HG02759 (cell line): ENCODE results near the gene TGM2.
"Not testable (repeated sequence)": the region's sequence is repeated elsewhere in the genome, so short reads cannot be mapped to it uniquely, and the experiment has no call there.

Experiments used
- ATAC-seq: cut with Tn5 transposase; IDR thresholded peaks from one replicate; pipeline ENCODE4 v1.9.1; 2021; ENCODE audit warnings: mild to moderate bottlenecking, moderate library complexity; ENCODE audit not compliant: unreplicated experiment

Gene TGM2

DNA sequence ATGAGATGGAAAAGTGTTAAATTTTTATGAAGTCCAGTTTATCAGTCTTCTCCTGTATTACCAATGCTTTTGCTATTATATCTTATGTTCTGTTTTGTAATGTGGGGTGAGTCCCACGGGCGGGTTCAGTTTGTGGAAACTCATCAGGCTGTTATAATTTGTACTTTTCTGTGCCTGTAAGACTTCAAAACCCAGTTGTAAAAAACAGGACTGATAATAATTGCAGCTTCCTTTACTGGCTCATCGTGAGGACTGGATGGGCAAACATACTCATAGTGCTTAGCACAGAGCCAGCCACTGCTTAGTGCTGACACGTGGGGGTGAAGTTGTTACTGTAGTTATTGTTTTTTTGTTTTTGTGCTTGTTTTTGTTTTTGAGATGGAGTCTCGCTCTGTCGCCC, 45.6 kb downstream of the TGM2 start:
- no peak for ATAC-seq

DNA sequence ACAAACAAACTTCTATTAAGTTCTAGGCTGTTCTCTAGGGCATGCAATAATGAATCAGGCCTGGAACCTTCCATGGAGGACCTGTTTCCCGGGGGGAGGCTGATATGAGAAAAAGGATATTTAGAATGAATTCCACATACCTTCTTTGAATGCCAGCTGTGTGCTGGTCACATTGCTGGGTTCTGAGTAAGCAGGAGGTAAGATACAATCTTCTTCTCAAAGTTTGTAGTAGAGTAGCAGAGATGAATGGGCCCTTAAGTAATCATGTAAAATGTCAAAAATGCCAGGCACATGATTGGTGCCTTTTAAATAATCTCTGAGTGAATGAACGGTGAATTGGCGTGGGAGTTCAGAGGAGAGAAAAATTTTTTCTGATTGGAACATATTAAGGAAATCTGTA, 47.4 kb downstream of the TGM2 start:
- ATAC-seq: no peak

DNA sequence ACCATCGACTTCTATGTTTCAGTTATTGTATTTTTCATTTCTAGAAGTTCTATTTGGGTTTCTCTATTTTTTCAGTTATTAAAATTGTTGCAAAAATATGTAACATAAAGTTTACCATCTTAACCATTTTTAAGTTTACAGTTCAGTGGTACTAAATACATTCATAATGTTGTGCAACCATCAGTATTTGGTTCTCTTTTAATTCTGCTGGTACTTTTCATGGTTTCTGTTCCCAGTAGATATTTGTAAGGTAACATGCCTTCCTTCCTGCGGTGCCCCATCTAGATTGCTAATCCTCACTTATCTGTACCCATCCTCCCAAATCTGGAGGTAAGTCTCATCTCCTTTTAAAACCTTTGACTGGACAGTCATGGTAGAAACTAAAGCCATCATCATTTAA, 47.9 kb downstream of the TGM2 start:
- no peak for ATAC-seq

DNA sequence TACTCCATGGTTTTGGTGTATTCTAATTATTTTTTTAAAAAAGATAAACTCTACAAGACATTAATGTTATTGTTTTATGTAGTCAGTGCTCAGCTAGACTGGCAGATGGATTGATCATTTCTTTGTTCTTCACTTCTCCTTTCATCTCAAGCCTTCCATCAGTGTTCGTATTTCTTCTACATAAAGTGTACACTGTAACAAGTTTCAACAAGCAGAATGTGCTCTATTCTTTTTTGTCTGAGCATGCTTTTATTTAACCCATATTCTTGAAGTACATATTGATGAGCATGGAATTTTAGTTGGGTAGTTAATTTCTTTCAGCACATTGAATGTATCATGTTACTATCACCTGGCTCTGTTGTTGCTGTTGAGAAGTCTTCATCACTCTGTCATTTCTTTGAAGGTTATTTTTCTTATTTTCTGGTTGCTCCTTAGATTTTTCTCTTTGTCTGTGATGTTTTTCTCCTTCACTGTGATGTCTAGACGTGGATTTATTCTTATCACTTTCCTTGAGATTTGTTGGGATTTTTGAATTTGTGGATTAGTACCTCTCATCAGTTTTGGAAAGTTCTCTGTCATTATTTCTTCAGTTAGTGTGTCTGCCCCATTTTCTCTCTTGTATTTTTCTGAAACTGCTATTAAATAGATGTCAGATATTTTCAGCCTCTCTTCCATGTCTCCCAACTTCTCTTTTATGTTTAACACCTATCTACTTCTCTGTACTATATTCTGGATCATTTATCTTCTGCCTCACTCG, 48.5 kb downstream of the TGM2 start:
- no peak for ATAC-seq

DNA sequence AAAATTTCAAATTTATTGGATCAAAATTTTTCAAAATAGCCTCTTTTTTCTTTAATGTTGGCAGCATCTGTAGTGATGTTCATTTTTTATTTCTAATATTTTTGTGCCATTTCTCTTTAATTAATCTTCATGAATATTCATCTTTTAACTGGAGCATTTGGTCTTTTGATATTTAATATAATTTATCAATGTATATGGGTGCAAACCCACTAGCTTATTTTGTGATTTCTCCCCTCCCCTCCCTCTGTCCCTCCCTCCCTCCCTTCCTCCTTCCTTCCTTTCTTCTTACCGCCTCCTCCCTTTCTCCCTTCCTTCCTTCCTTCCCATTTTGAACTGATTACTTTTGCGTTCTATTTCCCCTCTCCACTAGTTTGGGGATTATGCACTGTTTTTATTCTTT, 49.2 kb downstream of the TGM2 start:
- ATAC-seq: no peak

DNA sequence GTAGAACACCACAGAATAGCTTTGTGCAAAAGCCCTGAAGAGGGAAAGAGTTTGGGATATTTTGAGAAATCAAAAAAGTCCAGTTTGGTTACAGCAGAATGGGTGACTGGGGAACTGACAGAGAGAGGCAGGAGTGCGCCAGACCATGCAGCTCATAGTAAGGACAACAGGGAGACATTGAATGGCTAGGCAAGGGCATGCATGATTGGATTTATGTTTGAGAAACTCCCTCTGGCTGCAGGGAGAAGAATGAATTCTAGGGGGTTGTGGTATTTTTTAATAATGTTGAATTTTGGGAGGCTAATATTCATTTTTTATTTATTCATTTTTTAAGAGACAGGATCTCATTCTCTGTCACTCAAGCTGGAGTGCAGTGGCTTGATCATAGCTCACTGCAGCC, 49.9 kb downstream of the TGM2 start:
- ATAC-seq: no peak

DNA sequence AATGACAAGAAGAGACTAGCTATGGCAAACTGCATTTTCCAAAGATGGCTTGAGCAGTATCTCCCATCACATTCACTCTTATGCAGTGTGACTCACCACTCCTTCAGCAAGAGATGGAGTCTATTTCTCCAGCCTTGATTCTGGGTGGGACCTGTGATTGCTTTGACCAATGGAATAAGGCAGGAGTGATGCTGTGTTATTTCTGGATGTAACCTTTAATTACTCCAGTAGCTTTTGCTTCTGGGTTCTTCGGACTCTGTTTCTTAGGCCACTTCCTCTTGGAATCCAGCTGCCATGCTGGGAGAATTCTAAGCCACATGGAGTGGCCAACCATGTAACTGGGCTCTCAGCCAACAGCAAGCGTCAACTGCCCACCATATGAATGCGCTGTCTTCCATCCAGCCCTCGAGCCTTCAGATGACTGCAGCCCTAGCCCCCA, 50.7 kb downstream of the TGM2 start:
- no peak for ATAC-seq

DNA sequence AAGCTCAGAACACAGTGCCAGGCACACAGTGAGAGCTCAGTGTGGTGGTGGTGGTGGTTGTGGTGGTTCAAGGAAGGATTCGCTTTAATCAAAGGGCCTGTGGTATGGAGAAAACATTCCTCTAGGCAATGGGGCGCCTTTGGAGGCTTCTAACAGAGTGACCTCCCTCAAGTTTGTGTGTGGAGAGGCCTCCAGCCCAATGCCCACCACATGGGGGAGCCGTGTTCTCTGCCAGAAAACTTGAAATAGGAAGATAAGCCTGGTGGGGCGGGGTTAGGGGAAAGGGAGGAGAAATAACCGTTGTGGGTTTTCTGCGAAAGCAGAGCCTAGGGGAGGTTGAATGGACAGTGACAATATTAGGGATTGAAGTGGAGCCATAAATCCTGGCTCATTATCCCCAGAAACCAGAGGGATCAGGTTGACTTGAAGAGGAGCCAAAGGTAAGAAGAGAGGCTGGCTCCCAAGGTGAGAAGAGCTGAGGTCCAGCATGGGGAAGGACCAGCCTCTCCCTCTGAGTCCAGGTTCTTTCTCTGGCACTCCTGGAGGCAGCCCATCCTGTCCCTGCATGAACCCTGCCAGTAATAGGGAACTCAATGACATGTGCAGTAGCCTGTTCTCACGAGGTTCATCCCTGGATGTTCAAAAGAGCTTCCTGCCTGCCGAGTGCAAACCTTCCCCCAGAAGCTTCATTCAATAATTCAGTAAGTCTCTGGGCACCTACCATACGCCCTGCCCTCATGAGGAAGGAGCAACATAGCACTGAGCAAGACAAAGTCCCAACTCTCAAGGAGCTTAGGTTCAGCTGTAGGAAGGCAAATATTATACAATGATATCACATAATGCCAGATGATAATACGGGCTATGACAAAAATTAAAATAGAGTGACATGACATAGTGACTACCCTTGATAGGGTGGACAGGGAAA, 51.4 kb downstream of the TGM2 start:
- ATAC-seq: no peak

DNA sequence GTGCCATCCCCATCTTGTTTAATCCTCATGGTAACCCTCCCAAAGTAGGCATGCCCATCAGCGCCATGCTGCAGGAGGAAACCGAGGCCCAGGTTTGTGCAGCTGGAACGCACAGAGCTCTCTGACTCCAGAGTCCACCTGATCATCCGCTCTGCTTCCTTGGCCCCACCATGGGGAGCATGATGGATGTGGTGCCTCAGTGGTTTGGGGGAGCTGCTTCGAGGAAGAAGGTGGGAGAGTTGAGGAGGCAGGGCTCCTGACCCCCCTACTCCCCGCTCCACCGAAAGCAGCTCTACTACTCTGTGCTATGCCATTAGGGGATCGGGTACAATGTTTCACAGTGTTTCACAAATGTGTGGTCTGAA, 52.2 kb downstream of the TGM2 start:
- ATAC-seq: no peak

DNA sequence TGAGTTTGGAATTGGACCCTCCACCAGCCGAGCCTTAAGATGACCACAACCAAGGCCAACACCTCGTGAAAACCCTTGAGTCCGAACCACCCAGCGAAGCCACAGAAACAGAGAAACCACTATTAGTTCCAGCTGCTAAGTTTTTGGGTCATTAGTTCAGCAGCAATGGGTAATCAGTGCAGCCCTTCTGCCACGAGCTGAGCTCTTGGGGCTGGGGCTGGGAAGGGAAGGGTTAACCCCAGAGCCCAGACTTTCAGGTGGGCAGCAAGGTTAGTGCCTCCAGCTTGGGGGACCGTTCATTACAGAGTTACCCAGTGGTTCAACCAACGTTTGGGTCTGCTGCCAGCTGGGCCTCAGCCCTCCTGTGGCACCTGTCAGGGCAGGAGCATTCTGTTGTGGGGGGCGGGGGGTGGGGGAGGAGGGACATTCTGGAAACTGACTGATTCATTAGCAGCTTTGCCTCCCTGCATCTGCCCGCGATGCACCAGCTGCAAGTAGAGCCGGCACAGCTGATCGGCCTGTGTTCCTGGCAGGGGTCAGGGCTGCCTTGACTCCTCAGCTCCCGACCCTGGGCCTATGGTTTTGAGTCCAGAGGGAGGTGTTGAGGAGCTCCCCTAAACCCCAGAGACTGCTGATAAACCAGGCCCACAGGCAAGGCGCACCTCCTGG, 52.7 kb downstream of the TGM2 start:
- no peak for ATAC-seq

DNA sequence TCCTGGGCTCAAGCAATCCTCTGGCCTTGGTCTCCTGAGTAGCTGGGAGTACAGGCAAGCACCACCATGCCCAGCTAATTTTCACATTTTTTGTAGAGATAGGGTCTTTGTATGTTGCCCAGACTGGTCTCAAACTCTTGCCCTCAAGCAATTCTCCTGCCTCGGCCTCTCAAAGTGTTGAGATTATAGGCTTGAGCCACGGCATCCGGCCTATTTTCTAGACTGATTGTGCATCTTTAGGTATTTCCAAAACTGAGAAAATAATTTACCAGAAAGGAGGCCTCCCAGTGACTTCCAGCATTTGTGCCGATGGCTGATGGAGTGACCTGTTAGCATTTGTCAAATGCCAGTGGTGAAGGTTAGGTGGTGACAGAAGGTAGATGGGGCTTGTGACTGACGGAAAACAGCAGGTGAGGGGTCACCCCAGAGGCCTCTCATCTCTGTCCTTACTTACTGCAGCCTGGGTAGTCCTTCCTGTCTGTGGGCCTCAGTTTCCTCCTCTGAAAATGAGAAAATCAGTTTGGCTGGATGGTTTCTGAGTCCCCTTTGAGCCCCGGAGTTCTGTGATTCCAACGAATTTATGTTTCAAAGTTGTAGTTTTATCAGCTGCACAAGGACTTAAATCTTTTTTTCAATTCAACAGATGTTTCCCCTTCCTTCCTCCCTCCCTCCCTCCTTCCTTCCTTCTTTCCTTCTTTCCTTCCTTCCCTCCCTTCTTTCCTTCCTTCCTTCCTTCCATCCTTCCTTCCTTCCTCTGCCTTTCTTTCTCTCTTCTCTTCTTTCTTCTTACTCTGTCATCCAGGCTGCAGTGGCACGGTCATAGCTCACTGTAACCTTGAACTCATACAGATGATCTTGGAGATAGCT, 53.5 kb downstream of the TGM2 start:
- no peak for ATAC-seq

DNA sequence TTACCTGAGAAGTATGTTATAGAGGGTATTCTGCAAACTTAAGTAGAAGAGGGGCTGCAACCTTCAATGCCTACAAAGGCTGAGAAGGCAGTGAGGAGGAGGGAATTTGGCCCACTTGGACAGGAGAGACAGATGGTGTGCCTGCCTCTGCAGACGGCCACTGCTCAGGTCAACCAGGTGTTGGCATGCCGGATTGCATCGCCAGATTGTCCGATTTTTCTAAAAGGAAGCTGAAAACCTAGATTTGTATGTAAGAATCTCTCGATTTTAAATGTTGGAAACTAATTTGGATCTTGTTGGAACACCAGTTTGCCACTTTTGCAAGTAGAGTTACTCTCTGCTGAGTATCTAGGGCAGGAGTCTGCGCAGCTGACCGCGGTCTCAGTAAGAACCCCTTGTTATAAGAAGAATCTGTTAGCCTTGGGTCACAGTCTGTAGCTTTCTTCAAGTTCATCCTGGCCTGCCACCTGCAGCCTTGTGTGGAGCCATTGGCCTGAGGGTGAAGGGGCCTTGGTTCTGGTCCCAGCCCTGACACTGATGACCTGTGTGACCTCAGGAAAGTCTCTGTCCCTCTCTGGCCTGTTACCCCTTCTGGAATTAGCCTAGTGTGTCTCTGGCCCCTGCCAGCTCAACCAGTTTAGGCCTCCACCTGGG, 54.4 kb downstream of the TGM2 start:
- no peak for ATAC-seq

DNA sequence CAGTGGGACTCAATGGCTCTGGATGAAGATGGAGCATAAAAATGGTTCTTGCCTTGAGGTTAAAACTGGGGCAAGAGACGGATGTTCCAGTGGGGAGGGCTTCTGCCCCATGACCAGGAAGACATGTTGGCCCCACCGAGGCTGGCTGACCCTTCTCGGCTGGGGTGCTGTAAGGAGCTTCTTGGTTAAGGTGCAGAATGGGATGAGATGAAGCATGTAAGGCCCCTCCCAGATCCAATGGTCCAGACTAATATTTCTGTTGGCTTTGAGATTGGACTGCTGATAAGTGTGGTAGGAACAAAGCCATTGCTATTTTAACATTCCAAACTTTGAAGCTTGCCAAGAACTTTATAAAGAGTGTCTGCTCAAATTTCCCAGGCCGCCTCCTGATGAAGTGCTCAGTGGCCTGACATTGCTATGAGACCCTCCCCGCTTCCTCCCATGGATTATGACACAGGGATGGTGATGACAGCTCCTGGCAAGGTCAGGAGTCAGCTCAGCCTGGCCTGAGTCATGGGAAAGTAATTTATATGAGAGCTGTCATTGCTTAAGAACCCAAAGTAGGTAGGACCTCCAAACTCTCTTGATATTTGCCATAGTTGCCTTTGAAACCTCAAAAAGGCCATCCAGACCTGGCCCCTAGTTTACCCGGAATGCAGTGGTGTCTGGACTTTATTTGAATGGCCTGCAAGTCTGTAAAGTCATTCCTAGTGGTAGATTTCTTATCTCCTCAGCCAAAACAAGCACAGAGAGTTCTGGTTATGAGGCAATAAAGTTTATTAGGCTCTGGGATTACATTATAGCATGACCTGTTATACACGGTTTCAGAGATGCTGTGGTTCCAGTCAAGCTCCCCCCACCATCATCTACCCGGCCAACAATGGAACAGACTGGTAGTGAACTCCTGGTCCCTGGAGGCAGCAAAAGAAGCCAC, 55.2 kb downstream of the TGM2 start:
- ATAC-seq: no peak

DNA sequence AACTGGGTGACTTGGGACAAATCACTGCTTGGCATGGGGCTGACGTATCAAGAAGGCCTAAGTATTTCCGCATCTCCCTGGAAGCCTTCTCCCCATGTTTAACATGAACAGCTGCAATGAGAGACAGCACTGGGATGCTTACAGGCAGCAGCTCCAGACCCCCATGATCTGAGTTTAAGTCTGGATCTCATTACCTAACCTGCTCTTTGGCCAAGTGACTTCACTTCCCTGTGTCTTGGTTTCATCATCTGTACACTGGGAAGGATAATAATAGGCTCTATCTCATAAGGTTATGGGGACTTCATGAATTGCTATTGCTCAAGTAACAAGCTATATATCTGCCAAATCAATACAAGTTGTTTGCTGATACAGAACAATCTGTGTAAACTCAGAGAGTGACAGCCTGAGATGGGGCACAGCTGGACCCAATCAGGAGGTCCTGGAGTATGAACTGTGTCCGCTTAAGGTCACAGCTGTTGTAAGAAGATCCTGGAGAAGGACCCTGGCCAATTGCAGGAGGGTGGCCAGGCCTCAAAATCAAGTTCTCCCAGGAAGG, 56.0 kb downstream of the TGM2 start:
- no peak for ATAC-seq

DNA sequence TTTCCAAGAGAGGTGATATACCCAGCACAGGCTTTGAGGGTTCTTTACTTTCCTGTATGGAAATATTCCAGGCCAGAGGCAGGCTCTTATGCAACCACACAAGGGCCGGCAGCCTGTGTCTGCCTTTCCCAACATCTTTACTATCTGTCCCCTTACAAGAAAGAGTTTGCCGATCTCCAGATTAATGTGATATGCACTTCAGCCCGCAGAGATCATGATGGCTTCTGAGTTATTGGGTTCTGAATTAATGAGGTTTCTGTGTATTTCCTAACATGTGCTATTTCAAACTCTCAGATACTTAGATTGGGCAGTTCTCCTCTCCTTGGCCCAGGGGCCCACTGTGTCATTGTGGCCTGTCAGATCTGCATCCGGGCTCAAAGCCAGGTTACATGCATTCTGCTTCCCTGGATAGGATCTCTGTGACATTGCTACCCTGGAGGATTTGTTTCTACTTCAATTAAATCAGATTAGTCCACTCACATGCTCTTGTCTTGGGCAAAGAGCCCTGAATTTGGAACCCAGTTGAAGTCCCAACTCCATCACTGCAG, 56.6 kb downstream of the TGM2 start:
- no peak for ATAC-seq

DNA sequence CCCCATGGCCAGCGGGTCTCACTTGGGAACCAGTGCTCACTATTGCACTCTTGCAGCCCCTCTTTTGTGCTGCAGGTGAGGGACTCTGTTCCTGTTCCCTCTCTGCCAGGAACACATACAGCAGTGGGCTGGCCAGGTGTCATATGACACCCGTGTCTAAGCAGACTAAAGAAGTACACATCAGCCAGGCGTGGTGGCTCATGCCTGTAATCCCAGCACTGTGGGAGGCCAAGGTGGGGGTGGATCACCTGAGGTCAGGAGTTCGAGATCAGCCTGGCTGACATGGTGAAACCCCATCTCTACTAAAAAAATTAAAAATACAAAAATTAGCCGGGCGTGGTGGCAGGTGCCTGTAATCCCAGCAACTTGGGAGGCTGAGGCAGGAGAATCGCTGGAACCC, 57.2 kb downstream of the TGM2 start:
- not testable (repeated sequence) for ATAC-seq

DNA sequence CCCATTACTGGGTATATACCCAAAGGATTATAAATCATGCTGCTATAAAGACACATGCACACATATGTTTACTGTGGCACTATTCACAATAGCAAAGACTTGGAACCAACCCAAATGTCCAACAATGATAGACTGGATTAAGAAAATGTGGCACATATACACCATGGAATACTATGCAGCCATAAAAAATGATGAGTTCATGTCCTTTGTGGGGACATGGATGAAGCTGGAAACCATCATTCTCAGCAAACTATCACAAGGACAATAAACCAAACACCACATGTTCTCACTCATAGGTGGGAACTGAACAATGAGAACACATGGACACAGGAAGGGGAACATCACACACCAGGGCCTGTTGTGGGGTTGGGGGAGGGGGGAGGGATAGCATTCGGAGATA, 57.7 kb downstream of the TGM2 start:
- not testable (repeated sequence) for ATAC-seq

DNA sequence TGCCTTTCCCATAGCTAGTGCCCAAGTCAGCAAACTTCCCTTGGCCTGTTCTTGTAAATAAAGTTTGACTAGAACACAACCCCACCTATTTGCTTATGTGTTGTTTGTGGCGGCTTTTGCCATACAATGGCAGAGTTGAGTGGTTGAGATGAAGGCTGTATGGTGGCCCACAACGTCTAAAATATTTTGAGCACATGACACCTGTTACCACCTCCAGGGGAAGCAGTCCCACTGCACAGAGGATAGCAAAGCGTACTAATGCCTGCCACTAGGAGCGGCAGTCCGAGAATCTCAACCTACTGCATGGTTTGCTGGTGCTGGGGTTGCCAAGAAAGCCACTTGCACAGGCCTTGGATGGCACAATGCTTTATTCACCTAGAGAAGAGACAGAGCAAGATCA, 58.6 kb downstream of the TGM2 start:
- no peak for ATAC-seq

DNA sequence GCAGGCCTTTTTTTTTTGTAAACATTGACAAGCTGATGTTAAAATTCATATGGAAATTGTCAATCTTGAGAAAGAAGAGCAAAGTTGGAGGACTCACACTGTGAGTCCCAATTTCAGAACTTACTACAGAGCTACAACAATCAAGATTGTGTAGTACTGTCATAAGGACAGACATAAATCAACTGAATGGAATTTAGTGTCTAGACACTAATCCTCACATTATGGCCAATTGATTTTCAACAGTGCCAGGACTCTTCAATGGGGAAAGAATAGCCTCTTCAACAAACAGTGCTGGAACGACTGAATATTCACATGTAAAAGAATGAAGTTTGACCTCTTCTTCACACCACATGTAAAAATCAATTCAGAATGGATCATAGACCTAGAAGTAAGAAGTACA, 60.8 kb downstream of the TGM2 start:
- ATAC-seq: no peak
